GM12801 (cell line): Measurements from ENCODE around the gene ZNF292.

Source experiments
- CTCF ChIP-seq: IDR thresholded peaks from one replicate; pipeline ENCODE4 v1.5.1; 2011; ENCODE audit warnings: control low read depth; ENCODE audit not compliant: insufficient read length; ENCODE audit errors: extremely low read depth

Gene ZNF292

GRCh38 chr6:87312860-87313259, 157.5 kb downstream of the ZNF292 start:
- no peak for TF ChIP-seq CTCF
